HG02884 (cell line): Measurements from ENCODE around the gene SIRT3.

Source experiments
- ATAC-seq: cut with Tn5 transposase; IDR thresholded peaks from one replicate; pipeline ENCODE4 v1.9.1; 2021; ENCODE audit warnings: mild to moderate bottlenecking, moderate library complexity; ENCODE audit not compliant: unreplicated experiment

SIRT3 gene

GRCh38 chr11:235997-236773 is at the start of gene SIRT3:
TSS of gene SIRT3 (minus strand) at chr11:236342. CDS start at chr11:236328, 14 bp downstream.
- peak; percentile 69 for ATAC-seq

DNA sequence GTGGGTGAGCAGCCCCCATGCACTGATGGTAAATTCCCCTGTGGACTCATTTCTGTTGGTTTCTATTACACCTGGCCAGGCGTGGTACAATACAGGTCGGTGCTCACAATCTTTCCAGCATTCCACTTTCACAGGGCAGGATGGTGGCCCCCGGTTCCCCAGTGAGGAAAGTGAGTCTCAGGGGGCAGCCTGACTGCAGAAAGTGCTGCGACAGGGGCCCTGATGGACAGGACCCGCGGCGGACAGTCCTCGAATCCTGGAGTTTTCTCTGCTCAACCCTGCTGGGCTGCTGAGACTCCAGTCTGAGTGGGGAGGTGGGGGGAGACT is 49.7 kb upstream of the SIRT3 start:
- no peak for ATAC-seq

DNA sequence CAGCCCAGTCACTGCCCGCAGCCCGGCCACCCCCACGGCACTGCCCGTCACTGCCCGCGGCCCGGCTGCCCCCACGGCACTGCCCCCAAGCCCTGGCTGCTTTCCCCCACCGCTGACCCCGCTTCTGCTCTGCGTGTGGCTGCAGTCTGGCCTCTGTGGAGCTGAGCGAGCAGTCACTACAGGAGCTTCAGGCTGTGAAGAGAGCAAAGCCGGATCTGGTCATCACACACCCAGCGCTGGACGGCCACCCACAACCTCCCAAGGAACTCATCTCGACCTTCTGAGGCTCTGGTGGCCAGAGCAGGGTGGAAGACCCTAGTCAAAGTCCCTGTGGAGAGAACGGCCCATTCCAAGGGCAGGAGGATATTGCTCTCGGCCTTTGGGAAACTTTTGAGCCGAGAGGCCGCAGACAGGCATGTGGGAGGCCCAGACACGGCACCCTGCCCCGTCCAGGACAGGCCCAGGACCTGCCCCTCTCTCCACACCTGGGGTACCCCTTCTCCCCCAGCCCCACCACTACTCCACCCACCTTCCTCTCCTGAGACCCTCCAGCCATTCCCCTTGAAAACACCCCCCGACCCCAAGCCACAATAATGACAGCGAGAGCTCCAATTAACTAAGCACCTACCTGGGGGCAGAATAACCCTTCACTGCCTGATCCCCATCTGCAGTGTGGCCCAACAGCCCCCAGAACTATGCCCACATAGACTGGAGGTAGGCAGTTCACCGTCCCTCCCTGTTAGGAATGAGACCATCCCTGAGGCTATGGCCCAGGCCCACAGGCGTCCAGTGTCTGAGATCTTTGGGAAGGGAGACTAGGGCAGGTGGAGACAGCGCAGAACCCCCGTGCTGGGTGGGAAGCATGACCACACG is 49.1 kb upstream of the SIRT3 start:
- ATAC-seq, result no peak

- no peak for ATAC-seq
Observed at GRCh38 chr11:284105-285020, 48.2 kb upstream of the SIRT3 start.

GRCh38 chr11:283405-284104 is 47.4 kb upstream of the SIRT3 start:
- no peak for ATAC-seq

GRCh38 chr11:282630-283360 is 46.7 kb upstream of the SIRT3 start:
- no peak for ATAC-seq

- no peak for ATAC-seq
Observed at GRCh38 chr11:282171-282570, 46.0 kb upstream of the SIRT3 start.

DNA sequence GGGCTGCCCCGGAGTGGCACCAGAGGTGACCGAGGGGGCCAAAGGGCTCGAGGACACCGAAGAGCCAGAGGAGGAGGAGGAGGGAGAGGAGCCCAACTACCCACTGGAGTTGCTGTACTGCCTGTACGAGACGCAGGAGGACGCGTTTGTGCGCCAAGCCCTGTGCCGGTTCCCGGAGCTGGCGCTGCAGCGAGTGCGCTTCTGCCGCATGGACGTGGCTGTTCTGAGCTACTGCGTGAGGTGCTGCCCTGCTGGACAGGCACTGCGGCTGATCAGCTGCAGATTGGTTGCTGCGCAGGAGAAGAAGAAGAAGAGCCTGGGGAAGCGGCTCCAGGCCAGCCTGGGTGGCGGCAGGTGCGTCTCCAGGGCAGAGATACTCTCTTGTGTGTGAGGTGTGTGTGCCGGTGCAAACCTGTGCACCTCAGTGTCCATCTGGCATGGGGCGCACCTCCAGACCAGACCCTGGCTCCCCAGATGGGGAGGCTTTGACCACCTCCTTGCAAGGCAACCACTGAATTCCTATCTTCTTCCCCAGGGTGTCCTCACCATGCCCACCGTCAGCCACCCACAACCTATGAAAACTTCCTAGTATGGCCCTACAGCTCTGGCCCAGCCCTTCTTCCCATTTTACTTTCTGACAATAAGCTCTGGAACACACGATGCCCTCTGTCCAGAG is 45.5 kb upstream of the SIRT3 start:
- ATAC-seq, result no peak

DNA sequence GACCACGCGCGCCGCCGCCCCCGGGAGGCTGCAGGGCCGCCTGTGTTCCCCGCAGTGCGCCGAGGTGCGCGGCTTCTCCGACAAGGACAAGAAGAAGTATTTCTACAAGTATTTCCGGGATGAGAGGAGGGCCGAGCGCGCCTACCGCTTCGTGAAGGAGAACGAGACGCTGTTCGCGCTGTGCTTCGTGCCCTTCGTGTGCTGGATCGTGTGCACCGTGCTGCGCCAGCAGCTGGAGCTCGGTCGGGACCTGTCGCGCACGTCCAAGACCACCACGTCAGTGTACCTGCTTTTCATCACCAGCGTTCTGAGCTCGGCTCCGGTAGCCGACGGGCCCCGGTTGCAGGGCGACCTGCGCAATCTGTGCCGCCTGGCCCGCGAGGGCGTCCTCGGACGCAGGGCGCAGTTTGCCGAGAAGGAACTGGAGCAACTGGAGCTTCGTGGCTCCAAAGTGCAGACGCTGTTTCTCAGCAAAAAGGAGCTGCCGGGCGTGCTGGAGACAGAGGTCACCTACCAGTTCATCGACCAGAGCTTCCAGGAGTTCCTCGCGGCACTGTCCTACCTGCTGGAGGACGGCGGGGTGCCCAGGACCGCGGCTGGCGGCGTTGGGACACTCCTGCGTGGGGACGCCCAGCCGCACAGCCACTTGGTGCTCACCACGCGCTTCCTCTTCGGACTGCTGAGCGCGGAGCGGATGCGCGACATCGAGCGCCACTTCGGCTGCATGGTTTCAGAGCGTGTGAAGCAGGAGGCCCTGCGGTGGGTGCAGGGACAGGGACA is 44.8 kb upstream of the SIRT3 start:
- no peak for ATAC-seq

GRCh38 chr11:279966-280705 is 44.0 kb upstream of the SIRT3 start:
- no peak for ATAC-seq

GRCh38 chr11:279040-279965 is 43.2 kb upstream of the SIRT3 start:
- ATAC-seq, result no peak

DNA sequence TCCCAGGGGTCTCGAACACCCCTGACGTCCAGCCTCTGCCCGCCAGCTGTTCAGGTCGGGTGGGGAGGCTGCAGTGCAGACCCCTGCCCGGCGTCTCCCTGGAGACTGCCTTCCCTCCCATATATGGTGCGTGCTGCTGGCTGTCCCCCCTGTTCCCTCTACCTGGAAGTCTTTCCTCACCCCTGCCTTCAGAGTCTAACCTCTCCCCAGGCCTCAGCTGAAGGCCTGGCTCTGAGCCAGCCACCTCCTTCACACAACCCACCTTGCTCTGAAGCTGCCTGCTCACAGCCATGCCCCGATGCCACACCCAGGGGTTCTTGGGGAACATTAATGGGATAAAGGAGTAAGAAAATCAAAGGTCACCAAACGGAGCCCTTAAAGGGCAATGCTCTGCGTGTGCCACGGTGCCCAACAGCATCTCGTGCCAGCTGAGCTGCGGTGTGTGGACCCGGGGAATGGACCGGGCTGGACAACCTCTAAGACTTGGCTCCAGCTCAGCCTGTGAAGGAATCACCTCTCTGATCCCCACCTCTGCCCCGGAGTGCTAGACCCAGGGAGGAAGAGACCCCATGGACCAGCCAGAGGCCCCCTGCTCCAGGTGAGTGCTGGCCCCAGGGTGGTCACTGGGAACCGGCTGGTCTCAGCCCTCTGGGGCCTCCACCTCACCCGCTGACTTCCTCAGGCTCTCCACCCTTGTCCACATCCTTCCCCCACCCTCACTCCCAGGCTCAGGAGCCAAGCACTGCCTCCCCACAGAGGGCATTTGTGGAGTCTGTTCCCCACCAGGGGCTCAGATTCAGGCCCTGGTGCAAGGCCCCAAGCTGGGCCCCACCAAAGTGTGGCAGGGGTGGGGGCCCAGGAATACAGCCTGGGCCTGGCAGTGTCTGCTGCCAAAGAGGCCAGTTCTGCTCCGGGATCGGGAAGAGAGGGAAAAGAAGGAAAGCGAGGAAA is 42.1 kb upstream of the SIRT3 start, which contains the start of gene NLRP6:
NLRP6 (plus strand) TSS at position 407 of the 951 bp plus-strand sequence; CDS start at position 570, 163 bp downstream.
- no peak for ATAC-seq

DNA sequence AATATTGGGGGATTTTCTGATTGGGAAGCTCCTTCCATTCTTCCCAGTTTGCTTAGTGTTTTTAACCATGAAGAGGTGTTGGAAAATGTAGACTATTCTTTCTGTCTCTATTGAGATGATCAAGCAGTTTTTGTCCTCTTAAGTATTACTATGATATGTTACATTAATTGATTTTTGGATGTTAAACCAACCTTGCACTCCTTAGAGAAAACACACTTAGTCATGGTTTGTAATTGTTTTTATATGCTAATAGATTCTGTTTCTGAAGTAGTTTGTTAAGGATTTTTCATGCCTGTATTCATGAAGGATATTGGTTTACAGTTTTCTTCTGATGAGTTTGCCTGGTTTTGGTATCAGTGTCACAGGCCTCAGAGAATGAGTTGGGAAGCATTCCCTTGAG is 40.1 kb upstream of the SIRT3 start:
- no peak for ATAC-seq

GRCh38 chr11:272931-273198 is 36.7 kb upstream of the SIRT3 start:
- ATAC-seq, result no peak

GRCh38 chr11:272195-272930 is 36.2 kb upstream of the SIRT3 start:
- ATAC-seq, result no peak
